Fibroblast of lung (primary cell): Measurements from ENCODE around the gene VPS51. TPM values are rescaled to one million over a fixed set of nuclear protein-coding genes. Genes with fewer than 3 reads are reported as not detected.

Experiments used
- DNase-seq, 2 donors: peaks; one replicate each; pipeline versions ENCODE4 v3.0.0 to v3.0.0-alpha.2; 2010; ENCODE audit warnings: low read depth in 2 of 2
- H2AFZ ChIP-seq: 2 replicates; pipeline ENCODE4 v1.5.1; 2012; ENCODE audit warnings: low read length, control low read depth, inconsistent platforms
- H3K27ac ChIP-seq: 2 replicates; pipeline ENCODE4 v1.5.1; 2011; ENCODE audit warnings: low read length, control low read depth; ENCODE audit not compliant: insufficient read depth
- H3K27me3 ChIP-seq: 2 replicates; pipeline ENCODE4 v1.5.1; 2011; ENCODE audit warnings: mild to moderate bottlenecking, low read length; ENCODE audit not compliant: control insufficient read depth, insufficient read depth
- H3K36me3 ChIP-seq: 2 replicates; pipeline ENCODE4 v1.5.1; 2011; ENCODE audit warnings: low read length; ENCODE audit not compliant: control insufficient read depth, insufficient read depth
- H3K4me1 ChIP-seq: 2 replicates; pipeline ENCODE4 v1.5.1; 2011; ENCODE audit warnings: low read length; ENCODE audit not compliant: control insufficient read depth, insufficient read depth; ENCODE audit errors: extremely low read depth
- H3K4me2 ChIP-seq: 2 replicates; pipeline ENCODE4 v1.5.1; 2011; ENCODE audit warnings: low read length, control low read depth; ENCODE audit not compliant: insufficient read depth; ENCODE audit errors: extremely low read depth
- H3K4me3 ChIP-seq, 4 experiments: fragments of 200-600 bp in 1 of 4; sonication (generic) in 1 of 4; replicated peaks in 1 of 4; 2 replicates each; pipeline ENCODE4 v1.5.1; 2011 to 2016; ENCODE audit warnings: low read length in 4 of 4, low read depth in 3 of 4, mild to moderate bottlenecking in 3 of 4, control low read depth in 2 of 4, inconsistent platforms in 1 of 4, mixed read lengths in 1 of 4; ENCODE audit not compliant: insufficient read depth in 1 of 4; ENCODE audit errors: control extremely low read depth in 1 of 4
- H3K79me2 ChIP-seq: 2 replicates; pipeline ENCODE4 v1.5.1; 2012; ENCODE audit warnings: mild to moderate bottlenecking, low read length, inconsistent platforms; ENCODE audit not compliant: control insufficient read depth, insufficient read depth
- H3K9ac ChIP-seq: 2 replicates; pipeline ENCODE4 v1.5.1; 2011; ENCODE audit warnings: mild to moderate bottlenecking, low read length, control low read depth; ENCODE audit not compliant: insufficient read depth
- H3K9me3 ChIP-seq: 2 replicates; pipeline ENCODE4 v1.5.1; 2012; ENCODE audit warnings: low read depth, low read length; ENCODE audit not compliant: control insufficient read depth, insufficient read depth
- H4K20me1 ChIP-seq: 2 replicates; pipeline ENCODE4 v1.5.1; 2011; ENCODE audit warnings: low read length; ENCODE audit not compliant: control insufficient read depth, insufficient read depth; ENCODE audit errors: extremely low read depth
- EZH2 ChIP-seq: IDR thresholded peaks from 2 replicates; pipeline ENCODE4 v1.5.1; 2012; ENCODE audit warnings: low read length, control low read depth, mild to moderate bottlenecking; ENCODE audit errors: missing control alignments
- polyA plus RNA-seq, 2 donors: library from polyadenylated mRNA; depleted of rRNA in 1 of 2; stranded (reverse) in 1 of 2; unstranded in 1 of 2; fragments of >200 nt; gene quantifications; 2 replicates each; pipeline ENCODE4 v1.2.1, GENCODE V29; 2011 to 2012; ENCODE audit warnings: missing spikeins in 1 of 2
- total RNA-seq: library from RNA; depleted of rRNA; stranded (reverse); fragments of >200 nt; gene quantifications from 2 replicates; pipeline ENCODE4 v1.2.1, GENCODE V29; 2014
- TF ChIP-seq, protein P1 (sequence below), 2 donors: IDR thresholded peaks in 1 of 2; conservative IDR thresholded peaks in 1 of 2; 1 replicate in 1 of 2; 2 replicates in 1 of 2; pipeline ENCODE4 v1.5.1; 2011 to 2012; ENCODE audit warnings: low read length in 2 of 2, control low read depth in 1 of 2, inconsistent platforms in 1 of 2, low read depth in 1 of 2, mild to moderate bottlenecking in 1 of 2

VPS51 gene
- total and polyA plus RNA-seq, 2 donors (not counting 1 experiment from before 2014, with no cell fraction given): 22.0 to 144 TPM

DNA sequence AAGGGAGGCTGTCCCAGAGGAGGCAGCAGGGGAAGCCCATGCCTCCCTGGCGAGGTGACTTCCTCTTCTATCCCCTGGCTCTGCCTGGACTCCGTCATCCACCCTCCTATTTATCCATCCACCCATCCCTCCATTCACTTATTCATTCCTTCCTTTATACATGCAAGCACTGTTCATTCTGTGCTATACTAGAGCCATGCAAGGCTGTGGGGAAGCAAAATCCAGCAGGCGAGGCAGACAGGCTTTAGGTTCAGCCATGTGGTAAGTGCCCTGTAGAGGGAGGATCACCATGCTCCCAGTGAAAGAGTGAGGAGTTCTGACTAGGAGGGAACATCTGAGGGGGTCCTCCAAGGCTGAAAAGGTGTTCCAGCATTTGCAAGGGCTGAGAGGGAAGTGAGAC lies 36.5 kb upstream of the VPS51 start:
- Histone ChIP-seq H3K4me3 (no peak overlapping the region), H3K27me3 (peaks cover 6% of the 10 kb centered on the region), H3K9me3 (no peaks in the 10 kb centered on the region), H3K27ac (no peak overlapping the region), H3K79me2 (no peaks in the 10 kb centered on the region), H3K36me3 (no peaks in the 10 kb centered on the region), H3K4me1 (no peaks in the 10 kb centered on the region), H4K20me1 (no peaks in the 10 kb centered on the region), H2AFZ (no peak overlapping the region), H3K4me2 (no peak overlapping the region), H3K9ac (no peak overlapping the region)
- TF ChIP-seq, protein P1, sequence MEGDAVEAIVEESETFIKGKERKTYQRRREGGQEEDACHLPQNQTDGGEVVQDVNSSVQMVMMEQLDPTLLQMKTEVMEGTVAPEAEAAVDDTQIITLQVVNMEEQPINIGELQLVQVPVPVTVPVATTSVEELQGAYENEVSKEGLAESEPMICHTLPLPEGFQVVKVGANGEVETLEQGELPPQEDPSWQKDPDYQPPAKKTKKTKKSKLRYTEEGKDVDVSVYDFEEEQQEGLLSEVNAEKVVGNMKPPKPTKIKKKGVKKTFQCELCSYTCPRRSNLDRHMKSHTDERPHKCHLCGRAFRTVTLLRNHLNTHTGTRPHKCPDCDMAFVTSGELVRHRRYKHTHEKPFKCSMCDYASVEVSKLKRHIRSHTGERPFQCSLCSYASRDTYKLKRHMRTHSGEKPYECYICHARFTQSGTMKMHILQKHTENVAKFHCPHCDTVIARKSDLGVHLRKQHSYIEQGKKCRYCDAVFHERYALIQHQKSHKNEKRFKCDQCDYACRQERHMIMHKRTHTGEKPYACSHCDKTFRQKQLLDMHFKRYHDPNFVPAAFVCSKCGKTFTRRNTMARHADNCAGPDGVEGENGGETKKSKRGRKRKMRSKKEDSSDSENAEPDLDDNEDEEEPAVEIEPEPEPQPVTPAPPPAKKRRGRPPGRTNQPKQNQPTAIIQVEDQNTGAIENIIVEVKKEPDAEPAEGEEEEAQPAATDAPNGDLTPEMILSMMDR (conservative IDR thresholded peaks at IDR 0.05 in 1 of 2, IDR thresholded peaks at IDR 0.05 in 1 of 2; ENCODE audit: low read depth in 1 of 2, low read length in 2 of 2): no peak
- TF ChIP-seq EZH2: no peak
- no peak for DNase-seq

DNA sequence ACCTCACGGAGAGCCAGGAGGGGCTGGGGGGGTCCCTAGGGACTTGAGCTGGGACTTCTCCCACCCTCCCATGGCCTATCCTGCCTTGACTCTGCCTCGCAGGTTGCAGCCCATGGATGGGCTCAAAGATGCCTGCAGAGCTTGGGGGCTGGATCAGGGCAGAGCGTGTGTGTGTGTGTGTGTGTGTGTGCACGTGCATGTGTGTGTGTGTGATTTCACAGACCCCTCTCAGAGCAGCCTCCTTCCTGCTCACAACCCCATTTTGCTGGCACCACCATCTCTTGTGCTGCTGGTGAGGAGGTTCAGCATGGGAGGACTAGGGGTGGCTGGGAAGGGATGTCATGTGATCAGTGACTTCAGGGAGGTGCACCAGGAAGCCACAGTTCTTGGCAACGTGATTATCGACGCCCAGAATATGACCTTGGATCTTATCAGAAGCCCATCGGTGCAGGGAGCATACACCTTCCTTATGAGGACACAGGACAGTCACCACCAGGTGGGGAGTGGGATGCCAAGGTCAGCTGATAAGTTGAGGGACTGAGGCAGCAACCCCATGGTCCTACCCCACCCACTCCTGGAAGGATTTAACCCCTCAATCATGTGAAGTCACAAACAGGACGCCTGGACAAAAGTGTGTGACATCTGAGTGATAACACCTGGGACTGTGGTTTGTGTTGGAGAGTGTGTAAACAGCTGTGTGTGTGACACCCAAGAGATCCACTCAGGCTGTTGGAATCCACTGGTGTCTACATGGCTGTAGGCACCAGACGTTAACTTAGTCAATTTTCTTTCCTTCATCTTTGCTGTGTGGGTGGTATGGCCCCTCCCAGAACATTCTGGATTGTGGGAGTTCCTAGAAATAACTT lies 35.8 kb upstream of the VPS51 start:
- Histone ChIP-seq H3K36me3 (no peaks in the 10 kb centered on the region), H4K20me1 (no peaks in the 10 kb centered on the region), H3K79me2 (no peaks in the 10 kb centered on the region), H3K27ac (no peak overlapping the region), H3K4me1 (no peaks in the 10 kb centered on the region), H3K9ac (no peak overlapping the region), H3K4me2 (no peak overlapping the region), H3K9me3 (no peaks in the 10 kb centered on the region), H2AFZ (no peak overlapping the region), H3K4me3 (no peak overlapping the region), H3K27me3 (no peaks in the 10 kb centered on the region)
- no peak for TF ChIP-seq EZH2
- TF ChIP-seq, protein P1 (conservative IDR thresholded peaks at IDR 0.05 in 1 of 2, IDR thresholded peaks at IDR 0.05 in 1 of 2; ENCODE audit: low read depth in 1 of 2, low read length in 2 of 2): no peak
- DNase-seq: peak; percentile 8 to 30

DNA sequence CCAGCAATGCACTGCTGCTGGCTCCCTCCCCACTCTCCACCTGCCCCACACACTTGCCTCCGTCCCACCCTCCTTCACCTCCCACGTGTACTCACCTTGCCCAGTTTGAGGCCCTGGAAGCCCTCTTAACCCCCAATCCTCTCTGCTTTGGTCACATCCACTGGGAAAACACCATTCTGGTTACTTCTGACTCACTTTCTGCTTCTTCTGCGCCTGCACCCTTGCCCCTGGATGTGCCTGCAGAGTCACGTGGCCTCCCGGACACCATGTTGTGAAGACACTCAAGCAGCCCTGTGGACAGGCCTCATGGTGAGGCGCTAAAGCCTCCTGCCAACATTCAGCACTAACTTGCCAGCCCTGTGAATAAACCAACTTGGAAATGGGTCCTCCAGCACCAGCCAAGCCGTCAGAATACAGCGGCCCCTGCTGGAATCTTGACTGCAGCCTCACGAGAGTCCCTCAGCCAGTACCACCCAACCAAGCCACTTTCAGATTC lies 35.1 kb upstream of the VPS51 start:
- DNase-seq: peak; percentile 8 to 27
- H3K36me3 ChIP-seq: no peaks in the 10 kb centered on the region
- no peak overlapping the region for H3K27ac ChIP-seq

More for the DNA sequence above, 35.1 kb upstream of the VPS51 start:
- no peaks in the 10 kb centered on the region for H3K27me3 ChIP-seq
- no peaks in the 10 kb centered on the region for H3K4me1 ChIP-seq
- H3K4me3 ChIP-seq: no peak overlapping the region
- no peaks in the 10 kb centered on the region for H4K20me1 ChIP-seq
- TF ChIP-seq, protein P1 (conservative IDR thresholded peaks at IDR 0.05 in 1 of 2, IDR thresholded peaks at IDR 0.05 in 1 of 2; ENCODE audit: low read depth in 1 of 2, low read length in 2 of 2): peak in 1 of 2 donors; percentile 37
- no peak for TF ChIP-seq EZH2
- H3K9me3 ChIP-seq: no peaks in the 10 kb centered on the region
- no peak overlapping the region for H3K4me2 ChIP-seq
- no peaks in the 10 kb centered on the region for H3K79me2 ChIP-seq
- no peak overlapping the region for H3K9ac ChIP-seq
- H2AFZ ChIP-seq: no peak overlapping the region
